ENCODE results near the gene CELSR1.

The CELSR1 gene

GRCh38 chr22:46414704-46415103 lies 122.7 kb downstream of the CELSR1 start:
- Histone ChIP-seq H3K4me3 (ENCODE audit: low read length) (no peak overlapping the region), H3K27ac (ENCODE audit: low read depth, low read length) (no peak overlapping the region), H3K79me2 (ENCODE audit: control insufficient read depth, low read length) (no peaks in the 10 kb centered on the region), H3K36me3 (ENCODE audit: control insufficient read depth, low read length) (no peaks in the 10 kb centered on the region), H3K9me3 (ENCODE audit: control insufficient read depth, insufficient read depth, low read length) (no peaks in the 10 kb centered on the region), H3K9me2 (replicated peaks; ENCODE audit: control insufficient read depth, low read length) (no peaks in the 10 kb centered on the region), H4K20me1 (ENCODE audit: control insufficient read depth, insufficient read depth, low read depth, low read length) (no peaks in the 10 kb centered on the region), H3K4me2 (ENCODE audit: low read length) (no peak overlapping the region), H3K4me1 (ENCODE audit: control insufficient read depth, low read length) (no peaks in the 10 kb centered on the region), H3K27me3 (ENCODE audit: control insufficient read depth, low read length) (no peaks in the 10 kb centered on the region), H3F3A (ENCODE audit: control insufficient read depth, insufficient read depth) (no peaks in the 10 kb centered on the region)
- no peak for TF ChIP-seq CTCF (IDR thresholded peaks at IDR 0.05; ENCODE audit: low read depth, low read length, poor library complexity, severe bottlenecking)
- TF ChIP-seq EZH2phosphoT487 (IDR thresholded peaks at IDR 0.05; ENCODE audit: borderline replicate concordance, low read length) = no peak

GRCh38 chr22:46413725-46414379 lies 123.6 kb downstream of the CELSR1 start:
- H3K9me3 ChIP-seq (ENCODE audit: control insufficient read depth, insufficient read depth, low read length) = no peaks in the 10 kb centered on the region
- TF ChIP-seq EZH2phosphoT487 (IDR thresholded peaks at IDR 0.05; ENCODE audit: borderline replicate concordance, low read length) (no peak), CTCF (IDR thresholded peaks at IDR 0.05; ENCODE audit: low read depth, low read length, poor library complexity, severe bottlenecking) (no peak)
- H3K4me3 ChIP-seq (ENCODE audit: low read length) = no peak overlapping the region
- no peaks in the 10 kb centered on the region for H3K4me1 ChIP-seq (ENCODE audit: control insufficient read depth, low read length)
- no peaks in the 10 kb centered on the region for H3K36me3 ChIP-seq (ENCODE audit: control insufficient read depth, low read length)
- no peak overlapping the region for H3K4me2 ChIP-seq (ENCODE audit: low read length)
- H3K79me2 ChIP-seq (ENCODE audit: control insufficient read depth, low read length) = no peaks in the 10 kb centered on the region
- H3K27me3 ChIP-seq (ENCODE audit: control insufficient read depth, low read length) = no peaks in the 10 kb centered on the region
- no peak overlapping the region for H3K27ac ChIP-seq (ENCODE audit: low read depth, low read length)
- no peaks in the 10 kb centered on the region for H3F3A ChIP-seq (ENCODE audit: control insufficient read depth, insufficient read depth)
- no peaks in the 10 kb centered on the region for H4K20me1 ChIP-seq (ENCODE audit: control insufficient read depth, insufficient read depth, low read depth, low read length)
- no peaks in the 10 kb centered on the region for H3K9me2 ChIP-seq (replicated peaks; ENCODE audit: control insufficient read depth, low read length)

- Histone ChIP-seq H3K9me3 (ENCODE audit: control insufficient read depth, insufficient read depth, low read length) (no peaks in the 10 kb centered on the region), H3K4me3 (ENCODE audit: low read length) (no peak overlapping the region)
Observed at GRCh38 chr22:46411347-46411746, 126.1 kb downstream of the CELSR1 start.

GRCh38 chr22:46410291-46410808 lies 127.1 kb downstream of the CELSR1 start:
- Histone ChIP-seq H3K79me2 (ENCODE audit: control insufficient read depth, low read length) (no peaks in the 10 kb centered on the region), H3K4me1 (ENCODE audit: control insufficient read depth, low read length) (no peaks in the 10 kb centered on the region), H3K4me2 (ENCODE audit: low read length) (no peak overlapping the region), H3K4me3 (ENCODE audit: low read length) (no peak overlapping the region), H4K20me1 (ENCODE audit: control insufficient read depth, insufficient read depth, low read depth, low read length) (no peaks in the 10 kb centered on the region), H3K36me3 (ENCODE audit: control insufficient read depth, low read length) (no peaks in the 10 kb centered on the region), H3K27ac (ENCODE audit: low read depth, low read length) (no peak overlapping the region), H3K9me2 (replicated peaks; ENCODE audit: control insufficient read depth, low read length) (no peaks in the 10 kb centered on the region), H3K9me3 (ENCODE audit: control insufficient read depth, insufficient read depth, low read length) (no peaks in the 10 kb centered on the region), H3F3A (ENCODE audit: control insufficient read depth, insufficient read depth) (no peaks in the 10 kb centered on the region), H3K27me3 (ENCODE audit: control insufficient read depth, low read length) (no peaks in the 10 kb centered on the region)
- TF ChIP-seq EZH2phosphoT487 (IDR thresholded peaks at IDR 0.05; ENCODE audit: borderline replicate concordance, low read length) = no peak
- no peak for TF ChIP-seq CTCF (IDR thresholded peaks at IDR 0.05; ENCODE audit: low read depth, low read length, poor library complexity, severe bottlenecking)

More at GRCh38 chr22:46411347-46411746, 126.1 kb downstream of the CELSR1 start:
- Histone ChIP-seq H3F3A (ENCODE audit: control insufficient read depth, insufficient read depth) (no peaks in the 10 kb centered on the region), H3K4me1 (ENCODE audit: control insufficient read depth, low read length) (no peaks in the 10 kb centered on the region), H3K9me2 (replicated peaks; ENCODE audit: control insufficient read depth, low read length) (no peaks in the 10 kb centered on the region), H3K79me2 (ENCODE audit: control insufficient read depth, low read length) (no peaks in the 10 kb centered on the region), H3K27me3 (ENCODE audit: control insufficient read depth, low read length) (no peaks in the 10 kb centered on the region), H3K27ac (ENCODE audit: low read depth, low read length) (no peak overlapping the region), H3K4me2 (ENCODE audit: low read length) (no peak overlapping the region), H3K36me3 (ENCODE audit: control insufficient read depth, low read length) (no peaks in the 10 kb centered on the region), H4K20me1 (ENCODE audit: control insufficient read depth, insufficient read depth, low read depth, low read length) (no peaks in the 10 kb centered on the region)
- TF ChIP-seq EZH2phosphoT487 (IDR thresholded peaks at IDR 0.05; ENCODE audit: borderline replicate concordance, low read length) = no peak

Data from DOHH2 (cell line).